Epidermal melanocyte (primary cell): ENCODE results near the gene SAFB2.
"Not testable (repeated sequence)": the region's sequence is repeated elsewhere in the genome, so short reads cannot be mapped to it uniquely, and the experiment has no call there.

Experiments used
- DNase-seq: peaks from one replicate; pipeline ENCODE4 v3.0.0; 2011; ENCODE audit warnings: low spot score; ENCODE audit not compliant: insufficient read length

The SAFB2 gene

GRCh38 chr19:5632657-5633056 lies 10.1 kb upstream of the SAFB2 start:
- DNase-seq = no peak

- no peak for DNase-seq
These were observed 9.7 kb upstream of the SAFB2 start for GRCh38 chr19:5632241-5632612.

- no peak for DNase-seq
These were observed 9.1 kb upstream of the SAFB2 start for GRCh38 chr19:5631567-5632240.

GRCh38 chr19:5628919-5629481 lies 6.4 kb upstream of the SAFB2 start:
- DNase-seq = no peak

- DNase-seq = no peak
These were observed 5.9 kb upstream of the SAFB2 start for GRCh38 chr19:5628461-5628860.

- peak; percentile 36 for DNase-seq
These were observed 4.9 kb upstream of the SAFB2 start for GRCh38 chr19:5627395-5627904.

GRCh38 chr19:5625641-5626040 lies 3.1 kb upstream of the SAFB2 start:
- no peak for DNase-seq

- DNase-seq = no peak
These were observed 2.2 kb upstream of the SAFB2 start for GRCh38 chr19:5624741-5625278.

GRCh38 chr19:5624018-5624663 lies 1.6 kb upstream of the SAFB2 start:
- DNase-seq = no peak

GRCh38 chr19:5623397-5624017 lies 931 bp upstream of the SAFB2 start:
- no peak for DNase-seq

GRCh38 chr19:5621945-5622464 lies 571 bp downstream of the SAFB2 start:
- DNase-seq = no peak

- DNase-seq = no peak
These were observed 1.1 kb downstream of the SAFB2 start for GRCh38 chr19:5621311-5621944.

GRCh38 chr19:5619946-5620345 lies 2.6 kb downstream of the SAFB2 start:
- DNase-seq = no peak

GRCh38 chr19:5618591-5618990 lies 4.0 kb downstream of the SAFB2 start:
- no peak for DNase-seq

- peak; percentile 58 for DNase-seq
These were observed 5.5 kb downstream of the SAFB2 start for GRCh38 chr19:5617080-5617479.

- DNase-seq = no peak
These were observed 6.7 kb downstream of the SAFB2 start for GRCh38 chr19:5615756-5616327.

GRCh38 chr19:5612891-5613865 lies 9.4 kb downstream of the SAFB2 start:
- no peak for DNase-seq

- DNase-seq = no peak
These were observed 12.6 kb downstream of the SAFB2 start for GRCh38 chr19:5609881-5610448.

GRCh38 chr19:5608766-5609165 lies 13.8 kb downstream of the SAFB2 start:
- not testable (repeated sequence) for DNase-seq
